ENCODE results near the gene C19orf25. TPM values are rescaled to one million over a fixed set of nuclear protein-coding genes. Genes with fewer than 3 reads are reported as not detected.

Gene C19orf25
- total and polyA plus RNA-seq, 9 of the 15 experiments (the other 6 are each of a cell fraction or from before 2014, with no cell fraction given), result 0.79 to 96.0 (median 36.1) TPM

DNA sequence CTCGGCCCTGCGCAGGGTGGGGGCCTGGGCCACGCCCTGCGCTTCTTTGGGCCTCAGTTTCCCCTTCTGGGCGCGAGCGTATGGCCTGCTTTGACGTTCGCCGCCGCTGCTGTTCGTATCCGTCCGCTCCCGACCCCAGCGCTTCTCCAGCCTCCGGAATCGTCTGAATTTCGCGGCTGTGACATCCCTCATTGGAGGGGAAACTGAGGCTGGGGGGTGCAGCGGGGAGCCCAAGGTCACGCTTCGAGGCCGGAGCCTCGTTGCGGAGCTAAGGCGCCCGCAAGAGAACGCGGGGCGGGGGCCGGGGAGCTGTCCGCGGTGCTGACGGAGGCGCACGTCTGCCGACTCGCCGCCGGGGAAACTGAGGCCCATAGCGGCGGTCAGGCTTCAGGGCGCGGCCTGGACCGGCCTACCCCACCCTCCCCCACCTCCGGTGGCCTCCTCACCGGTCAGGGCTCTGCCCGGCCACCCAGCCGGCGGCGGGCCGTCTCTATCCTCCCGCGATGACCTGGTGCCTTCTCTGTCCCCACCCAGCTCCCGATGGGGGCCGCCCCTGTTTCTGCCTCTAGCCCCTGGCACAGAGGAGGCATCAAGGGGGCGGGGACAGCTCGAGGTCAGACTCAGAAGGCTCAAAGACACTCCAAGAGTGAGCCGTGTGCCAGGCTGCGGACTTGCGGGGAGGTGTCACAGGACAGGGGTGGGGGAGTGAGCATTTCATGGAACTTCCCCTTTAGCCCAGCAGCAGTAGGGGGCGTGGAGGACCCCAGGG, 32.1 kb downstream of the C19orf25 start (continued):
- TF ChIP-seq MITF (IDR thresholded peaks at IDR 0.05), result no peak
- no peak for TF ChIP-seq RUNX1 (IDR thresholded peaks at IDR 0.05; ENCODE audit: low read depth)
- TF ChIP-seq TSC22D4 (tag; IDR thresholded peaks at IDR 0.05), result no peak
- TF ChIP-seq, protein P1, sequence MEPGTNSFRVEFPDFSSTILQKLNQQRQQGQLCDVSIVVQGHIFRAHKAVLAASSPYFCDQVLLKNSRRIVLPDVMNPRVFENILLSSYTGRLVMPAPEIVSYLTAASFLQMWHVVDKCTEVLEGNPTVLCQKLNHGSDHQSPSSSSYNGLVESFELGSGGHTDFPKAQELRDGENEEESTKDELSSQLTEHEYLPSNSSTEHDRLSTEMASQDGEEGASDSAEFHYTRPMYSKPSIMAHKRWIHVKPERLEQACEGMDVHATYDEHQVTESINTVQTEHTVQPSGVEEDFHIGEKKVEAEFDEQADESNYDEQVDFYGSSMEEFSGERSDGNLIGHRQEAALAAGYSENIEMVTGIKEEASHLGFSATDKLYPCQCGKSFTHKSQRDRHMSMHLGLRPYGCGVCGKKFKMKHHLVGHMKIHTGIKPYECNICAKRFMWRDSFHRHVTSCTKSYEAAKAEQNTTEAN (CRISPR knock-in tag; IDR thresholded peaks at IDR 0.05), result 0 out of 2 replicates have a peak, but pooled peaks have one; percentile 29
- no peak for TF ChIP-seq SMARCA4 (IDR thresholded peaks at IDR 0.05)
- no peak for TF ChIP-seq OTX1 (CRISPR knock-in tag; IDR thresholded peaks at IDR 0.05)
- TF ChIP-seq, protein P2, sequence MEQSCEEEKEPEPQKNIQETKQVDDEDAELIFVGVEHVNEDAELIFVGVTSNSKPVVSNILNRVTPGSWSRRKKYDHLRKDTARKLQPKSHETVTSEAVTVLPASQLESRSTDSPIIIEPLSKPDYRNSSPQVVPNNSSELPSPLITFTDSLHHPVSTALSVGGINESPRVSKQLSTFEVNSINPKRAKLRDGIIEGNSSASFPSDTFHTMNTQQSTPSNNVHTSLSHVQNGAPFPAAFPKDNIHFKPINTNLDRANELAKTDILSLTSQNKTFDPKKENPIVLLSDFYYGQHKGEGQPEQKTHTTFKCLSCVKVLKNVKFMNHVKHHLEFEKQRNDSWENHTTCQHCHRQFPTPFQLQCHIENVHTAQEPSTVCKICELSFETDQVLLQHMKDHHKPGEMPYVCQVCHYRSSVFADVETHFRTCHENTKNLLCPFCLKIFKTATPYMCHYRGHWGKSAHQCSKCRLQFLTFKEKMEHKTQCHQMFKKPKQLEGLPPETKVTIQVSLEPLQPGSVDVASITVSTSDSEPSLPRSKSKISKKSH (CRISPR knock-in tag; IDR thresholded peaks at IDR 0.05), result no peak
- TF ChIP-seq HDAC6 (IDR thresholded peaks at IDR 0.05; ENCODE audit: low read depth, low read length), result no peak
- no peak for TF ChIP-seq HMG20B (CRISPR knock-in tag; IDR thresholded peaks at IDR 0.05)
- no peak for TF ChIP-seq ZNF408 (CRISPR knock-in tag; IDR thresholded peaks at IDR 0.05; ENCODE audit: low read depth)
- no peak for TF ChIP-seq PRDM10 (IDR thresholded peaks at IDR 0.05; ENCODE audit: partially characterized antibody)
- TF ChIP-seq ZNF785 (CRISPR knock-in tag; IDR thresholded peaks at IDR 0.05), result no peak
- TF ChIP-seq SMAD1 (IDR thresholded peaks at IDR 0.05; ENCODE audit: low read depth, low read length, partially characterized antibody), result no peak
- TF ChIP-seq KAT7 (CRISPR knock-in tag; IDR thresholded peaks at IDR 0.05; ENCODE audit: borderline replicate concordance), result peak; percentile 74; the same call in 1 of the 2 replicates
- TF ChIP-seq, protein P3, sequence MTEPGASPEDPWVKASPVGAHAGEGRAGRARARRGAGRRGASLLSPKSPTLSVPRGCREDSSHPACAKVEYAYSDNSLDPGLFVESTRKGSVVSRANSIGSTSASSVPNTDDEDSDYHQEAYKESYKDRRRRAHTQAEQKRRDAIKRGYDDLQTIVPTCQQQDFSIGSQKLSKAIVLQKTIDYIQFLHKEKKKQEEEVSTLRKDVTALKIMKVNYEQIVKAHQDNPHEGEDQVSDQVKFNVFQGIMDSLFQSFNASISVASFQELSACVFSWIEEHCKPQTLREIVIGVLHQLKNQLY (CRISPR knock-in tag; conservative IDR thresholded peaks at IDR 0.05), result no peak
- no peak for TF ChIP-seq E2F8 (IDR thresholded peaks at IDR 0.05; ENCODE audit: low read depth, partially characterized antibody)

All from K562 (cell line).